Activated naive CD8-positive, alpha-beta T cell (primary cell): Measurements from ENCODE around the gene ELMO1.
A peak's percentile ranks its signal among the peaks of the same experiment; 100 is the strongest.

Experiments
- H3K27ac Mint-ChIP-seq: one replicate; pipeline ENCODE4 v1.8.0; 2021; ENCODE audit warnings: mixed read lengths
- H3K27me3 Mint-ChIP-seq: one replicate; pipeline ENCODE4 v1.8.0; 2021; ENCODE audit warnings: mixed read lengths
- H3K36me3 Mint-ChIP-seq: one replicate; pipeline ENCODE4 v1.8.0; 2021; ENCODE audit warnings: mixed read lengths
- H3K4me1 Mint-ChIP-seq: one replicate; pipeline ENCODE4 v1.8.0; 2021; ENCODE audit warnings: low read depth, mixed read lengths
- H3K4me3 Mint-ChIP-seq: one replicate; pipeline ENCODE4 v1.8.0; 2021; ENCODE audit warnings: mild to moderate bottlenecking, mixed read lengths
- H3K9me3 Mint-ChIP-seq: one replicate; pipeline ENCODE4 v1.8.0; 2021; ENCODE audit warnings: low read depth, mixed read lengths

The ELMO1 gene

DNA sequence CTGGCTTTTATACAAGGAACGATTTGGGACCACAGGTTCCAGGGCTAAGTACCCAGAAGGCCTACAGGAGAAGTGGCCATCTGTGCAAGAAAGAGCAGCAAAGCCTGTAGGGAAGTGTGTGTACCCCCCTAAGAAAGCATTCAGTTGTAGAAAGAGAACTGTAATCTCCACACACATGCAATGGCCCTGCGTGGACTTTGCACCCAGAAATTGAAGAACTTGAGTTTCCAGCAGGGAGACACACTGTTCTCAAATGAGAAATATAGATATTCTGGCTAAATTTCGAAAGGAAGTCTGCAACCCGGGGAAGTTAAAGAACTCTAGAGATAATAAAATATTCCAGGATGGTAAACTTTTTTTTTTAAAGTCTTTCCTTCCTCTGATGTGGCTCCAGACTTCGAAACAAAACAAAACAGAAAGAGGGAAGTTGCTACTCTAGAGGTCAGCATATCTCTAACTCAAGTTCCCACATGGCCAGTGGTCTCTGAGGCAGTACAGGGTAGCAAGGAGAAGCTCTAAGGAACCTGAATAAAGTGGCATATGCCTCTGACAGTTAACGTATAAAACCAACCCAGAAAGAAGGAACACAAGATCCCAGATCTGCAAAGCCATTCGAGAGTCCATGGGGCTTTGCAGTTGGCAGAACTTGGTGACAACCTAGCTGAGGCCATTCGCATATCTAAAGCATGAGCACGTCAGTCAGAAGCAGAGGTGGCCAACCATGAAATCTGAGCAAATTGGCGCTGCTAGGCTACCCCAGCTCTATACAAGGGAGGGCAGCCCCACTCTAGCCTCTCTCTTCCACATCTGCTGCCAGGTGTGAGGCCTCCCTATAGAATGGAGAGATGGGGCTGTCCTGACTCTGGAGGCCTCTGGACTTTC lies 56.6 kb downstream of the ELMO1 start:
- H3K27me3 Mint-ChIP-seq = no peaks in the 10 kb centered on the region
- no peak overlapping the region for H3K4me3 Mint-ChIP-seq
- H3K27ac Mint-ChIP-seq = no peak overlapping the region
- H3K9me3 Mint-ChIP-seq = no peaks in the 10 kb centered on the region
- H3K4me1 Mint-ChIP-seq = peaks cover 64% of the 10 kb centered on the region
- H3K36me3 Mint-ChIP-seq = peaks cover 2% of the 10 kb centered on the region

DNA sequence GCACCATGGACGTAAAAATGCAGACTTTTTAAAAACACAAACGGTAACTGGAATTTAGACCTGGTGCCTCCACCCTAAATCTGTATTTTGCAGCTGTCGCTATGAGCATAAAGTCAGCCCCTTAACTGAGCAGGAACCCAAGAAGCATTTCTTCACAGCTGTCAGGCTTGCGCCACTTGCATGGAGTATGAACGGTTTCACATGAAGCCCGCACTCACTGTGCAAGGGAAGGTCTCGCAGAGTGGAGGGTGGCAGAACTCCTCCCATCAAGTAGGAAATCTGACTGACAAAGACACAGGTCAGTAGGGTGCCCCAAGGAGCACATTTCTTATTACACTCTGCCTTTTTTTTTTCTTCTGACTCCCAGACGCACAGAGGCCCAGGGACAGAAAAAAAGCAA lies 58.5 kb downstream of the ELMO1 start:
- no peaks in the 10 kb centered on the region for H3K27me3 Mint-ChIP-seq
- no peaks in the 10 kb centered on the region for H3K9me3 Mint-ChIP-seq
- H3K4me3 Mint-ChIP-seq = no peak overlapping the region
- no peak overlapping the region for H3K27ac Mint-ChIP-seq
- H3K36me3 Mint-ChIP-seq = peaks cover 5% of the 10 kb centered on the region
- H3K4me1 Mint-ChIP-seq = peaks cover 56% of the 10 kb centered on the region

DNA sequence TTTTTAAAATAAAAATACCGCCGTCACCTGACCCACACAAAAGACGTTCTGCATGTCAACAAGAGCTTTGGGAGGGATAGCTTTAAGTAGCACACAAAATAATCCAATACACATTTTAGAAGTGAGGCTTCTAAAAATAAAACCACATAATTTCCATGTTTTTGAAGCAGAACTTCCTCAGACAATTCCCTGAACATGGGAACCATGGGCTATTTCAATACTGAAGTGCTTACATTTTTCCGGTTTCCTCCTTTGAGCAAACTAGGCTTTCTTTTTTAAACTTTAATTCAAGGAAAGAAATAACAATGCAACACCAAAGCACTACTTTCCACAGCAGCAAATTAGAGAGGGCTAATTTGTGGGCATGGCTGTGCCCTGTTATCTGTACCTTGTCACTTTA lies 59.9 kb downstream of the ELMO1 start:
- peaks cover 49% of the 10 kb centered on the region for H3K4me1 Mint-ChIP-seq

GRCh38 chr7:37385787-37386186 lies 62.9 kb downstream of the ELMO1 start:
- no peaks in the 10 kb centered on the region for H3K27me3 Mint-ChIP-seq
- no peak overlapping the region for H3K27ac Mint-ChIP-seq
- peaks cover 45% of the 10 kb centered on the region for H3K4me1 Mint-ChIP-seq
- H3K4me3 Mint-ChIP-seq = no peak overlapping the region
- no peaks in the 10 kb centered on the region for H3K9me3 Mint-ChIP-seq
- peaks cover 5% of the 10 kb centered on the region for H3K36me3 Mint-ChIP-seq

More for the DNA sequence above, 59.9 kb downstream of the ELMO1 start:
- Mint-ChIP-seq H3K36me3 (peaks cover 5% of the 10 kb centered on the region), H3K27me3 (no peaks in the 10 kb centered on the region), H3K9me3 (no peaks in the 10 kb centered on the region), H3K27ac (no peak overlapping the region), H3K4me3 (no peak overlapping the region)

DNA sequence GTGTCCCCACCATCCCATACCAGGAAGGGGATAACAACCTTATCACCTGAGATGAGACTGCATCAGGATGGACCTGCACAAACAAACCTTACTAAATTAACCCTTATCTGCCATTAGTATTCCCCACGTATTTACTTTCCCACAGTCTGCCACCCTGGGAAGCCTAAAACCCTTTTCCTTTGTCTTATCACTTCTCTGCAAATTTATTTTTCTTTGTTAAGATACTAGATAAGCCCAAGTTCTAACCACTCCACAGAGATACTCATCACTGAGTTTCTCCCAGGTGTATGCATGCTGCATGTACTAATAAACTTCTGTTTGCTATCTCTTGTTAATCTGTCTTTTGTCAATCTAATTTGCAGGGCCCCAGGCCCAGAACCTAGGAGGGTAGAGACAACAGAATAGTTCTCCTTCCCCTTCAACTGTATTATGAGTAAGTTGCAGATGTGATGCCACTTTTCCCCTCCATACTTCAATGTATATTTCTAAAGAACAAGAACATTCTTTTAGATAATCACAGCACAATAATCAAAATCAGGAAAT lies 66.0 kb downstream of the ELMO1 start:
- no peak overlapping the region for H3K27ac Mint-ChIP-seq
- H3K4me1 Mint-ChIP-seq = peaks cover 25% of the 10 kb centered on the region
- H3K9me3 Mint-ChIP-seq = peaks cover 5% of the 10 kb centered on the region
- peaks cover 11% of the 10 kb centered on the region for H3K36me3 Mint-ChIP-seq
- H3K27me3 Mint-ChIP-seq = no peaks in the 10 kb centered on the region
- no peak overlapping the region for H3K4me3 Mint-ChIP-seq

- Mint-ChIP-seq H3K4me3 (no peak overlapping the region), H3K27me3 (no peaks in the 10 kb centered on the region), H3K36me3 (peaks cover 23% of the 10 kb centered on the region), H3K27ac (no peak overlapping the region), H3K4me1 (peaks cover 34% of the 10 kb centered on the region), H3K9me3 (peaks cover 10% of the 10 kb centered on the region)
Observed at GRCh38 chr7:37380831-37381230, 67.8 kb downstream of the ELMO1 start.

DNA sequence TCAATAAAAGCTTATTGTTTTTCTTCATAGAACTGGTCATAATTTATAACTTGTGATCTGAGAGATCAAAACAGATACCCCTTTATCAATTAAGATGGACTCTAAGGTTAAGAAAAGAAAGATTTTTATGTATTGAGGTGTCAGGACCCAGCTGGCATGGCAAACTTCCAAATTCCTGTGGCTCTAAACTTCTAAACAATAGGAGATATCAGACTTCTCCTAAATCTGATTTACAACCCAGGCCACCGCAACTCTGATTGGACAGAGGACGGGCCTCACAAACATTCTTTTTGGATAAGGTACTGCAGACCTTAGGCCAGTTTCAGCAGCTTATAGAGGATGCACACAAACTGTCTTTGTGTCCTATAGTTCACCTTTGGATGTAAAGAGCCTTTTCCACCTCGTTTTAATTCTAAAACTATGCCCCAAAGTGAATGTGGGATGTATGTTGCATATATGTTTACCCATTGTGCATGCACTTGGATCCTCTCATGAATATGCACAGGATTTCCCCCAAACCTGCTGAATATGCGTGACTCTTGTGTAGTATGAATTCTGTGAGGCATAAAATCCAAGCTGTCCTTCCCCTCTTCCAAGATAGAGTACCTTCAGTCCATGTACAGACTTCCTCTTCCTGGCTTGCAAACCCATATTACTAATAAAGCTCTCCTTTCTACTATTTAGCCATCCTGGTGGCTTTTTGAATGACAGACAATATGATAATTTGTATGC lies 69.0 kb downstream of the ELMO1 start:
- Mint-ChIP-seq H3K27me3 (no peaks in the 10 kb centered on the region), H3K4me1 (peaks cover 29% of the 10 kb centered on the region), H3K4me3 (no peak overlapping the region), H3K9me3 (peaks cover 10% of the 10 kb centered on the region), H3K27ac (no peak overlapping the region), H3K36me3 (peaks cover 27% of the 10 kb centered on the region)

DNA sequence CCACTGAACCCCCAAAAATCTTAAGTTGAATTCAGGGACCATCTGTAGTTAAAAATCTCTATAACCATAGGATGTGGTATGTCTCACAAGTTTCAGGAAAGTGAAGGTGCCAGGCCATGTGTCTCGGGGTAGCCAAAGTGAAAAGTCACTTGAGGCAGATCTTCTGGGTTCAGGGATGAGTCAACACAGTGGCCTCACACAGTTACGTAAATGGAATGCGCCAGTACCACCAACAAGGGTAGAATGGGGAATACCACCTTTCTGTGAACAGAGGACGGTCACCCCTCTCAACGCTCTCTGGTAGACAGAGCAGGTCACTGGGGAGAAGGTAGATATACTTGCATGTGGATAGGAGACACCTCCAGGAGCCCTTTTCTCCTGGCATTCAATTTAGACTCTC lies 71.4 kb downstream of the ELMO1 start:
- peaks cover 10% of the 10 kb centered on the region for H3K9me3 Mint-ChIP-seq
- H3K4me1 Mint-ChIP-seq = peaks cover 17% of the 10 kb centered on the region
- H3K4me3 Mint-ChIP-seq = no peak overlapping the region
- H3K27ac Mint-ChIP-seq = peak overlapping the region; percentile 35
- peaks cover 27% of the 10 kb centered on the region for H3K36me3 Mint-ChIP-seq
- H3K27me3 Mint-ChIP-seq = no peaks in the 10 kb centered on the region

DNA sequence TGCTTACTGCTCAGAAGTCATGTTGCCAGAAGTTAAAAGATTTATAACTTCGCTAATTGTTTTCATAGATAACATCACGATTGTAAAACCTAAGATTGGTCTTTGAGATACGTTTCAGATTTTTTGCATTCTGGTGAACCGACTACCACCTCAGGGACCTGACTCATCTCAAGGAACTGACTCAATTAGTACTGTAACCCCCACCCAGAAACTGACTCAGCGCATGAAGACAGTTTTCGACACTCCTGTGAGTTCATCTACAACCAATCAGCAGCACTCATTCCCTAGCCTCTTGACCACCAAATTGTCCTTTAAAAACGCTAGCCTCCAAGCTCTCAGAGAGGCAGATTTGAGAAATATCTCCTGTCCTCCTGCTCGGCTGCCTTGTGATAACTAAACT lies 72.3 kb downstream of the ELMO1 start:
- Mint-ChIP-seq H3K4me1 (peaks cover 24% of the 10 kb centered on the region), H3K4me3 (no peak overlapping the region), H3K9me3 (peaks cover 10% of the 10 kb centered on the region), H3K27ac (peak overlapping the region; percentile 35), H3K27me3 (no peaks in the 10 kb centered on the region), H3K36me3 (peaks cover 27% of the 10 kb centered on the region)

DNA sequence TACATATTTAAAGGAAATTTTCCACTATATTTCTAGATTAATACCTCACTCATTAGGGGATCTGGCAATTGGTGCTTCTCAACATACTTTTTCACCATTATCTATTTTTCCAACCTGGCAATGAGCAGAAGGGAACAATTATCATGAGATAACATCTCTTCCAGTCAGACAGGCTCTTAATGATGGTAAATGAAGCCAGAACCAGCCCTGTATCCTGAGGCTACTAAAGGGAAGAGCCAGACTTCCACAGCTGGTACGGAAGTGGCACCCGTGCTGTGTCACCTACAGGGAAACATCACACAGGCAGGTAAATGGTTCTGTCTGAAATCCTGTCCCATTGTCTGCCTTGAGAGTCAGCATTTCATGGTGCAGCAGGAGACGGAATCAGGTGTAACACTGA lies 75.9 kb downstream of the ELMO1 start:
- no peaks in the 10 kb centered on the region for H3K27me3 Mint-ChIP-seq
- H3K4me3 Mint-ChIP-seq = no peak overlapping the region
- H3K27ac Mint-ChIP-seq = no peak overlapping the region
- H3K4me1 Mint-ChIP-seq = peaks cover 40% of the 10 kb centered on the region
- peaks cover 30% of the 10 kb centered on the region for H3K36me3 Mint-ChIP-seq
- peaks cover 6% of the 10 kb centered on the region for H3K9me3 Mint-ChIP-seq

- Mint-ChIP-seq H3K36me3 (peaks cover 23% of the 10 kb centered on the region), H3K27ac (no peak overlapping the region), H3K27me3 (no peaks in the 10 kb centered on the region), H3K4me1 (peaks cover 44% of the 10 kb centered on the region), H3K9me3 (peaks cover 5% of the 10 kb centered on the region), H3K4me3 (no peak overlapping the region)
Observed at GRCh38 chr7:37371755-37372154, 76.9 kb downstream of the ELMO1 start.

GRCh38 chr7:37369906-37370305 lies 78.8 kb downstream of the ELMO1 start:
- Mint-ChIP-seq H3K4me3 (no peak overlapping the region), H3K4me1 (peaks cover 52% of the 10 kb centered on the region), H3K9me3 (peaks cover 4% of the 10 kb centered on the region), H3K27me3 (no peaks in the 10 kb centered on the region), H3K27ac (no peak overlapping the region), H3K36me3 (peaks cover 14% of the 10 kb centered on the region)

DNA sequence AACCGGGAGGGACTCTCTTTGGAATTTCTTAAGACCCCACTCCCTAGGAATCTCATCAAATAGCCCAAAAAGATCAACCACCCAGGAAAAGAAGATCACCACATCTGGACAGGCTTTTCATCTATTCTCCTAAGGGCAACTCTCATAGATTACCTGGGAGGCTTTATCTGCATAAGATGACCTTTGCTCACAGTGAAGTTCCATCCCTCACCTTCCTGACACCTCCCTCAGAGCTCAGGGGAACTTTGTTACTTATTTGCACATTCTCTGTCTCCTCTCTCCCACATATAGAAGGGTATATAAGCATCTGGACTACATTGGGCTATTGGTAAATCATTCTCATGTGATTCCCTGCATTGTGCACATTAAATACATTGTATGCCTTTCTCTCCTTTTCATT lies 80.1 kb downstream of the ELMO1 start:
- no peak overlapping the region for H3K4me3 Mint-ChIP-seq
- peaks cover 4% of the 10 kb centered on the region for H3K9me3 Mint-ChIP-seq
- H3K27ac Mint-ChIP-seq = no peak overlapping the region
- H3K36me3 Mint-ChIP-seq = peaks cover 14% of the 10 kb centered on the region
- no peaks in the 10 kb centered on the region for H3K27me3 Mint-ChIP-seq
- H3K4me1 Mint-ChIP-seq = peaks cover 65% of the 10 kb centered on the region

DNA sequence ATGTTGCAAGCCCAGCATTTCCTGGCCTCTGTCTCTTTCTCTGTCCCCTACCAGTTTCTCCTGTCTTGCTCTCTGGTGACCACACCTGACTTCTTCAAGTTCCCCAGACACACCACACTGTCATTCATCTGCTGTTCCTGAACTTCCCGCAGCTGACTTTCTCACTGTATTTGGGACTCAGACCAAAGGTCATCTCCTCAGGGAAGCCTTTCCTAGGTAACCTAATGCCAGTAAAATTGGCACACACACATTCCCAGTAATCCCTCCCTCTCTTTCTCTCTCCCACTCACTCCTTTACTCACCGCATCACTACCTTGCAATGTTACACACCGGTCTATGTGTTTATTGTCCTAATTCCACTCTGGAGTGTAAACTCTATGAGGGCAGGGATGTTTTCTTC lies 81.7 kb downstream of the ELMO1 start:
- Mint-ChIP-seq H3K27ac (peak overlapping the region; percentile 11), H3K9me3 (peaks cover 4% of the 10 kb centered on the region), H3K4me3 (no peak overlapping the region), H3K36me3 (peaks cover 23% of the 10 kb centered on the region), H3K27me3 (no peaks in the 10 kb centered on the region), H3K4me1 (peaks cover 77% of the 10 kb centered on the region)

DNA sequence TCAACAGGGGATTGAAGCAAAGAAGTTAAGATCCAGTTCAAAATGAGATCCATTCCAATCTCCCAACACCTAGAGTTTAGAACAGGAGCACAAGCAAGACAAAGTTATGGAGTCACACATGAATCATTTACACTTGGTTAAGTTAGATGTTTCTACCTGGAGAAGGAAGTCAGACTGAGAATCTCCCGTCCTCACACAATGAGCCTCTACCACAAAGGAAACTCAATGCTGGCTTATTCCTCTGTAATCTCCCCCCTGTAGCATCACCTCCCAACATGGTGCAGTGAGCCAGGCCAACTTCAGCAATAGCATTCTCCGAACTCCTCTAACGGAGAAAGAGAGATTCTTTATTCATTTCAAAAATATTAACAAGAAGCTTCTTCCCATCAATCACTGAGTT lies 82.2 kb downstream of the ELMO1 start:
- peaks cover 76% of the 10 kb centered on the region for H3K4me1 Mint-ChIP-seq
- peak overlapping the region; percentile 8 for H3K4me3 Mint-ChIP-seq
- H3K9me3 Mint-ChIP-seq = peaks cover 4% of the 10 kb centered on the region
- peaks cover 23% of the 10 kb centered on the region for H3K36me3 Mint-ChIP-seq
- no peak overlapping the region for H3K27ac Mint-ChIP-seq
- no peaks in the 10 kb centered on the region for H3K27me3 Mint-ChIP-seq
